HG03571 (cell line): ENCODE results near the gene SP3.
A peak's percentile ranks its signal among the peaks of the same experiment; 100 is the strongest.

Experiments used
- ATAC-seq: cut with Tn5 transposase; IDR thresholded peaks from one replicate; pipeline ENCODE4 v1.9.1; 2021; ENCODE audit not compliant: unreplicated experiment

SP3 gene

DNA sequence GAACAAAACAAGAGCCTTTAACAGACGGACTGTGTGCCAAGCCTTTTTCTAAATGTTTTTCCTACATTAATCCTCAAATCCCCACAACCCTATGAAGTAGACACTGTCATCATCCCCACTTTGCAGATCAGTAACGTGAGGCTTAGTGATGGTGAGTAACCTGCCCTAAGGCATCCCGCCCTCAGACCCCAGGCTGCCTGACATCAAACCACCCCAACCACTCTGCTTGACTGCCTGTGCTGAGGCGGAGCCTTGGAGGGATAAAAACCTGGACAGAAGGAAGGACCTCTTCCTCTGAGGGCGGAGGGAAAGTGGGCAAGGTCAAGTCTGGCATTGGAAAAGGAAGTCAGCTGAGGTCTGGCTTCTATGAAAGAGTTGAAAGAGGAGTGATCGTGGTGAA, 104.6 kb downstream of the SP3 start:
- ATAC-seq = no peak

DNA sequence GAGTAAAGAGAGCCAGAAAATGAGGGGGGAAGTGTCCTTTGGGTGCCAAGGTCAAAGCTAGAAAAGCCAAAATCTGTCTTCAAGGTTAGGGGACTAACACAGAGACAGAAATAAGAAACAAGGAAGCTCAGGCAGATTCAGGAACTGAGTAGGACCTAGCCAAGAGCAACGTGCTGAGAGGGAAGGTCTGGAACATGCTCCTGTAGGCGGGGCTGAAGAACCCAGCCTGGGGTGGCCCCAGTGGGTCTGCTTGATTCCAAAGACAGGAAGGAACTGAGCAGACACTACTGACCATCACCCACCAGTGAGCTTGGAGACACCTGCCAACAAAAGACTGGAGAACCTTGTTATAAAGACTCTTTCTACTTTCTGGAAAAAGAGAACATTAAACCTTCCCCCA, 105.1 kb downstream of the SP3 start:
- no peak for ATAC-seq

DNA sequence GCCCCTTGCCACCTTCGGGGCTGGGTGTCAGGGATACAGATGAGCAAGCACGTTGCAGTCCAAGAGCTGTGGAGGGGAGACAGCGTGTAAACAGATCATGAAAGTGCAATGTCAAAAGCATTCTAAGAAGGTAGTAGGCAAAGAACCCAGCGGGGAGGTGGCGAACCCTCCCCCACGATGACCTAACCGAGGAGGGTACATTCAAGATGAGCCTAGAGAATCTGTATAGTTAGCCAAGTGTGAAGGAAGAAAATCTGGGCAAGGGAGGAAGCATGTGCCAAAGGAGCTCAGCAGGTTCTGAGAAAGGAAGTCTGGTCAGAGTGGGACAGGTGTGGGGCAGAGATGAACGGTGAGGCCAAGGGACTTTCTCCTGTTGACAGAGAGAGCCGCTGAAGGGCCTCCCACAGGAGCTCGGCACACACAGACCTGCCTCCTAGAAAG, 106.9 kb downstream of the SP3 start:
- peak; percentile 81 for ATAC-seq
